Fibroblast of villous mesenchyme (primary cell): ENCODE results near the gene TENT5C. TPM values are rescaled to one million over a fixed set of nuclear protein-coding genes. Genes with fewer than 3 reads are reported as not detected.

Source experiments
- DNase-seq: peaks from one replicate; pipeline ENCODE4 v3.0.0-alpha.2; 2010; ENCODE audit warnings: low read depth
- H3K4me3 ChIP-seq: 2 replicates; pipeline ENCODE4 v1.5.1; 2011; ENCODE audit warnings: low read depth, mild to moderate bottlenecking, low read length
- CTCF ChIP-seq: IDR thresholded peaks from 2 replicates; pipeline ENCODE4 v1.5.1; 2012; ENCODE audit warnings: low read depth, mild to moderate bottlenecking, low read length; ENCODE audit not compliant: insufficient read depth
- total RNA-seq: library from RNA; depleted of rRNA; stranded (reverse); fragments of >200 nt; gene quantifications from 2 replicates; pipeline ENCODE4 v1.2.3, GENCODE V29; 2012

TENT5C gene
- total RNA-seq, 1 donor, result 4.3 TPM

- H3K4me3 ChIP-seq, result no peak overlapping the region
- DNase-seq, result no peak
- no peak for TF ChIP-seq CTCF
Observed at GRCh38 chr1:117566556-117566955, 39.3 kb upstream of the TENT5C start.

- no peak overlapping the region for H3K4me3 ChIP-seq
- no peak for TF ChIP-seq CTCF
- DNase-seq, result no peak
Observed at GRCh38 chr1:117567435-117567834, 38.4 kb upstream of the TENT5C start.

- TF ChIP-seq CTCF, result no peak
- DNase-seq, result no peak
Observed at GRCh38 chr1:117567976-117568375, 37.9 kb upstream of the TENT5C start.

GRCh38 chr1:117568999-117569398 lies 36.8 kb upstream of the TENT5C start:
- no peak for DNase-seq
- TF ChIP-seq CTCF, result no peak

More at GRCh38 chr1:117567976-117568375, 37.9 kb upstream of the TENT5C start:
- H3K4me3 ChIP-seq, result no peak overlapping the region

GRCh38 chr1:117569856-117570255 lies 36.0 kb upstream of the TENT5C start:
- TF ChIP-seq CTCF, result no peak
- no peak for DNase-seq
- no peak overlapping the region for H3K4me3 ChIP-seq

More at GRCh38 chr1:117568999-117569398, 36.8 kb upstream of the TENT5C start:
- no peak overlapping the region for H3K4me3 ChIP-seq

- no peak overlapping the region for H3K4me3 ChIP-seq
- TF ChIP-seq CTCF, result no peak
- DNase-seq, result no peak
Observed at GRCh38 chr1:117570988-117571409, 34.8 kb upstream of the TENT5C start.

GRCh38 chr1:117571496-117571895 lies 34.4 kb upstream of the TENT5C start:
- H3K4me3 ChIP-seq, result no peak overlapping the region
- no peak for DNase-seq
- no peak for TF ChIP-seq CTCF
